SK-N-SH treated with all-trans-retinoic acid at 6 μM for 48 hours (cell line): Measurements from ENCODE around the gene BCKDHA.

Experiments
- ATAC-seq: fragments of 200-7000 bp; cut with Tn5 transposase; 3 replicates; pipeline ENCODE4 v1.9.1; 2020; ENCODE audit warnings: mild to moderate bottlenecking, moderate library complexity
- ARNTL ChIP-seq: fragments of 450-650 bp; formaldehyde crosslinking; IDR thresholded peaks from 2 replicates; pipeline ENCODE4 v1.5.0; 2020; ENCODE audit warnings: low read depth, mild to moderate bottlenecking, moderate library complexity, borderline replicate concordance
- BACH2 ChIP-seq: fragments of 250-450 bp; sonication (Bioruptor Pico); IDR thresholded peaks from 2 replicates; pipeline ENCODE4 v1.9.0; 2021; ENCODE audit warnings: mild to moderate bottlenecking, borderline replicate concordance
- CSDC2 ChIP-seq: fragments of 250-450 bp; sonication (Bioruptor Pico); IDR thresholded peaks from 2 replicates; pipeline ENCODE4 v1.5.0; 2020; ENCODE audit warnings: mild to moderate bottlenecking, moderate library complexity
- ESRRG ChIP-seq: fragments of 250-450 bp; sonication (Bioruptor Pico); IDR thresholded peaks from 2 replicates; pipeline ENCODE4 v1.6.1; 2021; ENCODE audit warnings: mild to moderate bottlenecking
- GLIS3 ChIP-seq: fragments of 250-450 bp; sonication (Bioruptor Pico); IDR thresholded peaks from 2 replicates; pipeline ENCODE4 v1.5.0; 2020; ENCODE audit warnings: mild to moderate bottlenecking, moderate library complexity
- ISL1 ChIP-seq: fragments of 250-450 bp; sonication (Bioruptor Pico); IDR thresholded peaks from 2 replicates; pipeline ENCODE4 v2.1.2; 2022; ENCODE audit warnings: mild to moderate bottlenecking, moderate library complexity
- OSR1 ChIP-seq: fragments of 250-450 bp; sonication (Bioruptor Pico); IDR thresholded peaks from 2 replicates; pipeline ENCODE4 v1.8.0; 2022; ENCODE audit warnings: moderate library complexity, mild to moderate bottlenecking, inconsistent platforms
- PPARA ChIP-seq: fragments of 250-450 bp; sonication (Bioruptor Pico); IDR thresholded peaks from 2 replicates; pipeline ENCODE4 v1.5.0; 2020; ENCODE audit warnings: mild to moderate bottlenecking, borderline replicate concordance
- RARB ChIP-seq: fragments of 250-450 bp; sonication (Bioruptor Pico); IDR thresholded peaks from 2 replicates; pipeline ENCODE4 v1.8.0; 2021; ENCODE audit warnings: mild to moderate bottlenecking, moderate library complexity
- TCF4 ChIP-seq: fragments of 250-450 bp; sonication (Bioruptor Pico); IDR thresholded peaks from 2 replicates; pipeline ENCODE4 v1.8.0; 2021; ENCODE audit warnings: mild to moderate bottlenecking, moderate library complexity, borderline replicate concordance
- TOX ChIP-seq: fragments of 250-450 bp; sonication (Bioruptor Pico); IDR thresholded peaks from 2 replicates; pipeline ENCODE4 v1.8.0; 2021; ENCODE audit warnings: mild to moderate bottlenecking, moderate library complexity, borderline replicate concordance
- ZC3H10 ChIP-seq: fragments of 250-450 bp; sonication (Bioruptor Pico); IDR thresholded peaks from 2 replicates; pipeline ENCODE4 v1.5.1; 2021; ENCODE audit warnings: mild to moderate bottlenecking, moderate library complexity
- ZFP3 ChIP-seq: fragments of 250-450 bp; sonication (Bioruptor Pico); IDR thresholded peaks from 2 replicates; pipeline ENCODE4 v1.5.0; 2020; ENCODE audit warnings: mild to moderate bottlenecking, moderate library complexity
- ZFP30 ChIP-seq: fragments of 450-650 bp; formaldehyde crosslinking; IDR thresholded peaks from 2 replicates; pipeline ENCODE4 v1.5.0; 2022; ENCODE audit warnings: mild to moderate bottlenecking, moderate library complexity
- ZNF565 ChIP-seq: fragments of 450-650 bp; formaldehyde crosslinking; conservative IDR thresholded peaks from 2 replicates; pipeline ENCODE4 v1.5.0; 2020; ENCODE audit warnings: low read depth, mild to moderate bottlenecking, moderate library complexity
- ZNF70 ChIP-seq: fragments of 450-650 bp; formaldehyde crosslinking; IDR thresholded peaks from 2 replicates; pipeline ENCODE4 v1.5.0; 2020; ENCODE audit warnings: mild to moderate bottlenecking, moderate library complexity
- ZNF8 ChIP-seq: fragments of 450-650 bp; formaldehyde crosslinking; IDR thresholded peaks from 2 replicates; pipeline ENCODE4 v1.5.0; 2020; ENCODE audit warnings: mild to moderate bottlenecking, moderate library complexity
- TF ChIP-seq, protein P1 (sequence below): fragments of 250-450 bp; sonication (Bioruptor Pico); IDR thresholded peaks from 2 replicates; pipeline ENCODE4 v1.8.0; 2021; ENCODE audit warnings: low read depth, mild to moderate bottlenecking, moderate library complexity, borderline replicate concordance
- TF ChIP-seq, protein P2 (sequence below): fragments of 250-450 bp; sonication (Bioruptor Pico); IDR thresholded peaks from 2 replicates; pipeline ENCODE4 v1.5.1; 2021; ENCODE audit warnings: mild to moderate bottlenecking, moderate library complexity
- TF ChIP-seq, protein P3 (sequence below): fragments of 250-450 bp; sonication (Bioruptor Pico); IDR thresholded peaks from 2 replicates; pipeline ENCODE4 v1.5.0; 2020; ENCODE audit warnings: mild to moderate bottlenecking, moderate library complexity

The BCKDHA gene

DNA sequence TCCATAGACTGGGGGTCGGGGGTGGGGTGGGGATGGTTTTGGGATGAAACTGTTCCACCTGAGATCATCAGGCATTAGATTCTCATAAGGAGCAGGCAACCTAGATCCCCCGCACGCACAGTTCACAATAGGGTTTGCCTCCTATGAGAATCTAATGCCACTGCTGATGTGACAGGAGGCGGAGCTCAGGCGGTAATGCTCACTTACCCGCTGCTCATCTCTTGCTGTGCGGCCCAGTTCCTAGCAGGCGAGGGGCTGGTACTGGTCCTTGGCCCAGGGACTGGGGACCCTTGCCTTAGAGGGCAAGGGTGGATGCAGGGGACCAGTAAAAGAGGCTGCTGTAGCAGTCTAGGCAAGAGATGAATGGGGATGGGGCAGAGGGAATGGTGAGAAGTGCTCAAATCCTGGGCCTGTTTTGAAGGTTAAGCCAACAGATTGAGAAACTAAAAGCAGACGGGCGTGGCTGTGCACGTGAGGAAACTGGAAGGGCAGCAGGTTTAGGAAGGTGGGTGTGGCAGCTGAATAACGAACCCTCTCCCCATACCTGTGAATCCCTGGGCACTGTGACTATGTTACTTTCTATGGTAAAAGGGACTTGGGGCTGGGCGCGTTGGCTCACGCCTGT is 43.8 kb downstream of the BCKDHA start:
- no peak for TF ChIP-seq ISL1 (CRISPR knock-in tag)
- no peak for TF ChIP-seq ZFP3 (CRISPR knock-in tag)
- no peak for TF ChIP-seq RARB (CRISPR knock-in tag)
- TF ChIP-seq ESRRG (CRISPR knock-in tag): no peak
- no peak for TF ChIP-seq ZNF70 (CRISPR knock-in tag)
- no peak for TF ChIP-seq TCF4
- TF ChIP-seq, protein P1, sequence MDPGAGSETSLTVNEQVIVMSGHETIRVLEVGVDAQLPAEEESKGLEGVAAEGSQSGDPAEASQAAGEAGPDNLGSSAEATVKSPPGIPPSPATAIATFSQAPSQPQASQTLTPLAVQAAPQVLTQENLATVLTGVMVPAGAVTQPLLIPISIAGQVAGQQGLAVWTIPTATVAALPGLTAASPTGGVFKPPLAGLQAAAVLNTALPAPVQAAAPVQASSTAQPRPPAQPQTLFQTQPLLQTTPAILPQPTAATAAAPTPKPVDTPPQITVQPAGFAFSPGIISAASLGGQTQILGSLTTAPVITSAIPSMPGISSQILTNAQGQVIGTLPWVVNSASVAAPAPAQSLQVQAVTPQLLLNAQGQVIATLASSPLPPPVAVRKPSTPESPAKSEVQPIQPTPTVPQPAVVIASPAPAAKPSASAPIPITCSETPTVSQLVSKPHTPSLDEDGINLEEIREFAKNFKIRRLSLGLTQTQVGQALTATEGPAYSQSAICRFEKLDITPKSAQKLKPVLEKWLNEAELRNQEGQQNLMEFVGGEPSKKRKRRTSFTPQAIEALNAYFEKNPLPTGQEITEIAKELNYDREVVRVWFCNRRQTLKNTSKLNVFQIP: no peak
- no peak for TF ChIP-seq BACH2
- TF ChIP-seq CSDC2 (CRISPR knock-in tag): no peak
- TF ChIP-seq TOX: no peak
- TF ChIP-seq ZNF565 (CRISPR knock-in tag): no peak
- TF ChIP-seq ZC3H10 (CRISPR knock-in tag): no peak
- TF ChIP-seq ZNF8 (CRISPR knock-in tag): no peak
- no peak for TF ChIP-seq OSR1 (CRISPR knock-in tag)
- no peak for TF ChIP-seq ZFP30 (CRISPR knock-in tag)
- TF ChIP-seq, protein P2, sequence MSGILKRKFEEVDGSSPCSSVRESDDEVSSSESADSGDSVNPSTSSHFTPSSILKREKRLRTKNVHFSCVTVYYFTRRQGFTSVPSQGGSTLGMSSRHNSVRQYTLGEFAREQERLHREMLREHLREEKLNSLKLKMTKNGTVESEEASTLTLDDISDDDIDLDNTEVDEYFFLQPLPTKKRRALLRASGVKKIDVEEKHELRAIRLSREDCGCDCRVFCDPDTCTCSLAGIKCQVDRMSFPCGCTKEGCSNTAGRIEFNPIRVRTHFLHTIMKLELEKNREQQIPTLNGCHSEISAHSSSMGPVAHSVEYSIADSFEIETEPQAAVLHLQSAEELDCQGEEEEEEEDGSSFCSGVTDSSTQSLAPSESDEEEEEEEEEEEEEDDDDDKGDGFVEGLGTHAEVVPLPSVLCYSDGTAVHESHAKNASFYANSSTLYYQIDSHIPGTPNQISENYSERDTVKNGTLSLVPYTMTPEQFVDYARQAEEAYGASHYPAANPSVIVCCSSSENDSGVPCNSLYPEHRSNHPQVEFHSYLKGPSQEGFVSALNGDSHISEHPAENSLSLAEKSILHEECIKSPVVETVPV (CRISPR knock-in tag): no peak
- TF ChIP-seq GLIS3 (CRISPR knock-in tag): no peak
- TF ChIP-seq, all 23 proteins: peak for 0
- ATAC-seq: no peak

DNA sequence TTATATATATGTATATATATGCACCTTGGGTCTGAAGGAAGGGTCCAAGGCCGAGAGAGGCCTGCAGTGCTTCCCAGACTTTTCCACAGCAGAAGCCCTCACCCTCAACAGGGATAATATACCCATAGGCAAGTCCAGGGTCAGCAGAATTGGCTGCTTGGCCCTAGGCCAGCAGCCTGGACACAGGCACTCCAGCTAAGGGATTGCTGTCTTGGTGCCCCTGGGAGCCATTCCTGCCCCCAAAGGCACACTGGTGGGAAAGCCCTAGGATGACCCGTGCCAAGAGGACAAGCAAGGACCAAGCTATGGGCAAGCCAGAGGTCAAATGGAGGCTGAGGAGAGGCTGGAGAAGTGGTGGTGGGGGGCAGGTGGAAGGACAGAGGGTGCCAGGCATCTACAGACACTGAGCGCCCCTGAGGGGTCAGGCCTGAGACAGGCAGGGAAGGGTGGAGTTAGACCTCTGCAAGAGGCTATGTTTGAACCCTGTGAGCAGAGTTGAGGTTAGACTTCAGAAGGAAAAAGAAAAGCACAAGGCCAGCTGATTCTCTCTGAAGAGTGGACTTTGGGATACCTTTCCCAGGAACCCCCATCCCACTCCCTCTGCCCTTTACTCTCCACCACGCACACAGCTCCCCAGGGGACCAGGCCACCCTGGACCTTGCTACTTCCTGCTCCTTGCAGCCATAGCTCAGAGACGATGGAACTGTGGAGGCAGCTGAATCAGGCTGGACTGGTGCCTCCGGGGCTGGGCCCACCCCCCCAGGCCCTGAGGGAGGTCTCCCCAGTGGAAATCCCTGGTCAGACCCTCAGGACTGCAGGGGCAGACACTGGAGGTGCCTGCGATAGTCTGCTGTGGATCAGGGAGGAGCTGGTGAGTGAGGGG is 45.1 kb downstream of the BCKDHA start, which contains the start of gene ERICH4:
TSS of gene ERICH4 (plus strand) at position 684 of the 883 bp plus-strand sequence. CDS start at position 698, 14 bp downstream.
- no peak for ATAC-seq
- no peak for TF ChIP-seq PPARA (CRISPR knock-in tag)
- no peak for TF ChIP-seq ARNTL (CRISPR knock-in tag)
- no peak for TF ChIP-seq ZNF565 (CRISPR knock-in tag)
- TF ChIP-seq ZFP3 (CRISPR knock-in tag): no peak
- TF ChIP-seq, protein P3, sequence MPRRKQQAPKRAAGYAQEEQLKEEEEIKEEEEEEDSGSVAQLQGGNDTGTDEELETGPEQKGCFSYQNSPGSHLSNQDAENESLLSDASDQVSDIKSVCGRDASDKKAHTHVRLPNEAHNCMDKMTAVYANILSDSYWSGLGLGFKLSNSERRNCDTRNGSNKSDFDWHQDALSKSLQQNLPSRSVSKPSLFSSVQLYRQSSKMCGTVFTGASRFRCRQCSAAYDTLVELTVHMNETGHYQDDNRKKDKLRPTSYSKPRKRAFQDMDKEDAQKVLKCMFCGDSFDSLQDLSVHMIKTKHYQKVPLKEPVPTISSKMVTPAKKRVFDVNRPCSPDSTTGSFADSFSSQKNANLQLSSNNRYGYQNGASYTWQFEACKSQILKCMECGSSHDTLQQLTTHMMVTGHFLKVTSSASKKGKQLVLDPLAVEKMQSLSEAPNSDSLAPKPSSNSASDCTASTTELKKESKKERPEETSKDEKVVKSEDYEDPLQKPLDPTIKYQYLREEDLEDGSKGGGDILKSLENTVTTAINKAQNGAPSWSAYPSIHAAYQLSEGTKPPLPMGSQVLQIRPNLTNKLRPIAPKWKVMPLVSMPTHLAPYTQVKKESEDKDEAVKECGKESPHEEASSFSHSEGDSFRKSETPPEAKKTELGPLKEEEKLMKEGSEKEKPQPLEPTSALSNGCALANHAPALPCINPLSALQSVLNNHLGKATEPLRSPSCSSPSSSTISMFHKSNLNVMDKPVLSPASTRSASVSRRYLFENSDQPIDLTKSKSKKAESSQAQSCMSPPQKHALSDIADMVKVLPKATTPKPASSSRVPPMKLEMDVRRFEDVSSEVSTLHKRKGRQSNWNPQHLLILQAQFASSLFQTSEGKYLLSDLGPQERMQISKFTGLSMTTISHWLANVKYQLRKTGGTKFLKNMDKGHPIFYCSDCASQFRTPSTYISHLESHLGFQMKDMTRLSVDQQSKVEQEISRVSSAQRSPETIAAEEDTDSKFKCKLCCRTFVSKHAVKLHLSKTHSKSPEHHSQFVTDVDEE (CRISPR knock-in tag): no peak
- TF ChIP-seq OSR1 (CRISPR knock-in tag): no peak
- no peak for TF ChIP-seq TCF4
- no peak for TF ChIP-seq ISL1 (CRISPR knock-in tag)
- TF ChIP-seq, protein P1: no peak
- TF ChIP-seq ESRRG (CRISPR knock-in tag): no peak
- TF ChIP-seq GLIS3 (CRISPR knock-in tag): no peak
- no peak for TF ChIP-seq ZC3H10 (CRISPR knock-in tag)
- no peak for TF ChIP-seq BACH2
- TF ChIP-seq ZNF70 (CRISPR knock-in tag): no peak
- TF ChIP-seq CSDC2 (CRISPR knock-in tag): no peak
- TF ChIP-seq TOX: no peak
- TF ChIP-seq, protein P2 (CRISPR knock-in tag): no peak
- TF ChIP-seq, all 23 proteins: peak for 0
